ENCODE measurements around the gene CDK5.
A peak's percentile ranks its signal among the peaks of the same experiment; 100 is the strongest.
"Not testable (repeated sequence)": the region's sequence is repeated elsewhere in the genome, so short reads cannot be mapped to it uniquely, and the experiment has no call there.

Gene CDK5

GRCh38 chr7:151045967-151046366 lies 11.7 kb downstream of the CDK5 start:
- Histone ChIP-seq H3K4me3 (no peak overlapping the region), H3K27ac (peak overlapping the region in 1 of 2 donors; percentile 11)
- no peak for DNase-seq (ENCODE audit: low spot score)
- TF ChIP-seq, protein P1, sequence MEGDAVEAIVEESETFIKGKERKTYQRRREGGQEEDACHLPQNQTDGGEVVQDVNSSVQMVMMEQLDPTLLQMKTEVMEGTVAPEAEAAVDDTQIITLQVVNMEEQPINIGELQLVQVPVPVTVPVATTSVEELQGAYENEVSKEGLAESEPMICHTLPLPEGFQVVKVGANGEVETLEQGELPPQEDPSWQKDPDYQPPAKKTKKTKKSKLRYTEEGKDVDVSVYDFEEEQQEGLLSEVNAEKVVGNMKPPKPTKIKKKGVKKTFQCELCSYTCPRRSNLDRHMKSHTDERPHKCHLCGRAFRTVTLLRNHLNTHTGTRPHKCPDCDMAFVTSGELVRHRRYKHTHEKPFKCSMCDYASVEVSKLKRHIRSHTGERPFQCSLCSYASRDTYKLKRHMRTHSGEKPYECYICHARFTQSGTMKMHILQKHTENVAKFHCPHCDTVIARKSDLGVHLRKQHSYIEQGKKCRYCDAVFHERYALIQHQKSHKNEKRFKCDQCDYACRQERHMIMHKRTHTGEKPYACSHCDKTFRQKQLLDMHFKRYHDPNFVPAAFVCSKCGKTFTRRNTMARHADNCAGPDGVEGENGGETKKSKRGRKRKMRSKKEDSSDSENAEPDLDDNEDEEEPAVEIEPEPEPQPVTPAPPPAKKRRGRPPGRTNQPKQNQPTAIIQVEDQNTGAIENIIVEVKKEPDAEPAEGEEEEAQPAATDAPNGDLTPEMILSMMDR (IDR thresholded peaks at IDR 0.05): no peak

GRCh38 chr7:151045262-151045661 lies 12.4 kb downstream of the CDK5 start:
- no peak for DNase-seq (ENCODE audit: low spot score)
- Histone ChIP-seq H3K4me3 (no peak overlapping the region), H3K27ac (peak overlapping the region in 1 of 2 donors; percentile 11)
- TF ChIP-seq, protein P1 (IDR thresholded peaks at IDR 0.05): no peak

DNA sequence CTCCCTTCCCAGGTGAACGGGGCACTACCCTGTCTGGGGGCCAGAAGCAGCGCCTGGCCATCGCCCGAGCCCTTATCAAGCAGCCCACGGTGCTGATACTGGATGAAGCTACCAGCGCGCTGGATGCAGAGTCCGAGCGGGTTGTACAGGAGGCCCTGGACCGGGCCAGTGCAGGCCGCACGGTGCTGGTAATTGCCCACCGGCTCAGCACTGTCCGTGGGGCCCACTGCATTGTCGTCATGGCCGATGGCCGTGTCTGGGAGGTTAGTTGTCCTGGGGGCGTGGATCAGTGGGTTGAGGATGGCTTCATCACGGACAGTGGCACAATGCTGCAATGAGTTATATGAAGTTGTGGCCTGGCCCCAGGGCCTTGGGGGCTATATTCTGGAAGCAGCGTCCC lies 13.7 kb downstream of the CDK5 start:
- H3K4me3 ChIP-seq: no peak overlapping the region
- TF ChIP-seq, protein P1 (IDR thresholded peaks at IDR 0.05): no peak
- H3K27ac ChIP-seq: no peak overlapping the region
- DNase-seq (ENCODE audit: low spot score): no peak

GRCh38 chr7:151043449-151043848 lies 14.2 kb downstream of the CDK5 start:
- not testable (repeated sequence) for DNase-seq (ENCODE audit: low spot score); H3K4me3 ChIP-seq; H3K27ac ChIP-seq

DNA sequence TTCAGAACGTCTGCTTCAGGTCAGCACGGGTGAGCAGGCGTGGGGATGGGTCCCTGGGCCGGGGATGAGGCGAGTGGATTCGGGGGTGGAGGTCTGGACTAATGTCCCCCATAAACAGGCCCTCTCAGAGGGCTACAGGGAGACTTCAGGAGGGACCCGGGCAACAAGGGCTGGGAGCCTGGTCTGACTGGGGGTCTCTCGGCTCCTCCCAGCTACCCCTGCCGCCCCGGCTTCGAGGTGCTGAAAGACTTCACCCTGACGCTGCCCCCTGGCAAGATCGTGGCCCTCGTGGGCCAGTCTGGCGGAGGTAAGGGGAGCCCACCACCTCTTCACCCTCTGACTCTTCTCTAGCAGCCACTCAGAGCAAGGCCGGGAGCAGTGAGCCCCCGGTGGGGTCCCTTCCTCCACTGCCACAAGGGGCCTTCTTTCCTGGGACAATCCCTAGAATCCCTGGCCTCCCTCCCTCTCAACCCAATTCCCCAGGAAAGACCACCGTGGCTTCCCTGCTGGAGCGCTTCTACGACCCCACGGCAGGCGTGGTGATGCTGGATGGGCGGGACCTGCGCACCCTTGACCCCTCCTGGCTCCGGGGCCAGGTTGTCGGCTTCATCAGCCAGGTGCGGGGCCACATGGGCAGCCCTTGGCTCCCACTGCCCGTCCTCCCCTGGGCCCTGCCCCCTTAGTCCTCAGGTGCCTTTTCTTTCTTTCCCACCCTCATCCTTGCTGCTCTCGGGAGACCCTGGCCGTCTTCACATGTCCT lies 16.9 kb downstream of the CDK5 start:
- no peak overlapping the region for H3K27ac ChIP-seq
- no peak overlapping the region for H3K4me3 ChIP-seq
- TF ChIP-seq, protein P1 (IDR thresholded peaks at IDR 0.05): no peak
- no peak for DNase-seq (ENCODE audit: low spot score)

DNA sequence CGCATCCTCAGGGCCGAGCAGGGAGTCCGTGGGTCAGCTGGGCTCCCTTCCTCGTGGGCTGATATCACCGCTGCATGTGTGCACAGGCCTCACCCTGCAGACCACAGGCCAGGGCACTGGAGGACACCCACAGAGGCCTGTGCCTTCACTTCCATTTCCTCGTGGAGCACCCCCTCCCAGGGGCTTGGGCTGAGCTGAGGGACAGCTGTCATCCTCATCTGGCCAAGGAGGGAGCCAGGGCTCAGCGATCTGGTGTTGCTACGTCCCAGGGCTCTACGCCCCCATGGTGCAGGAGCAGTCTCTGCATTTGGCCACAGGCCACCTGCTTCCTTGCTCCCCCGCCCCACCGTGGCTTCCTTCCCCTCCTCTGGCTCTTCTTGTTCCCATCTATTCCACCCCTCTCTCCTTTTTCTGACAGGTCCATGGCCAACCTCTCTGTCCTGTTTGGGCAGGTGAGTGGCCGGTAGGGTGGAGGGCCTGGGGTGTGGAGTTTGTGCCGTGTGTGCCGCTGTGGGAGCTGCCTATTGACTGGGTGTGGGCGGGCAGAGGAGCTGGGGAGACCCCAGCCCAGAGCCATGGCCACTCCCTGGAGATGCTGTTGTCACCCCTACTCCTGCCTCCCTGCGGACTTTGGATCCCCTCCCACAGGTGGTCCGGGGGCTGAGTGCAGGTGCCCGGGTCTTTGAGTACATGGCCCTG lies 17.7 kb downstream of the CDK5 start:
- TF ChIP-seq, protein P1 (IDR thresholded peaks at IDR 0.05): no peak
- DNase-seq (ENCODE audit: low spot score): no peak
- H3K27ac ChIP-seq: peak overlapping the region in 1 of 2 donors; percentile 85
- no peak overlapping the region for H3K4me3 ChIP-seq

DNA sequence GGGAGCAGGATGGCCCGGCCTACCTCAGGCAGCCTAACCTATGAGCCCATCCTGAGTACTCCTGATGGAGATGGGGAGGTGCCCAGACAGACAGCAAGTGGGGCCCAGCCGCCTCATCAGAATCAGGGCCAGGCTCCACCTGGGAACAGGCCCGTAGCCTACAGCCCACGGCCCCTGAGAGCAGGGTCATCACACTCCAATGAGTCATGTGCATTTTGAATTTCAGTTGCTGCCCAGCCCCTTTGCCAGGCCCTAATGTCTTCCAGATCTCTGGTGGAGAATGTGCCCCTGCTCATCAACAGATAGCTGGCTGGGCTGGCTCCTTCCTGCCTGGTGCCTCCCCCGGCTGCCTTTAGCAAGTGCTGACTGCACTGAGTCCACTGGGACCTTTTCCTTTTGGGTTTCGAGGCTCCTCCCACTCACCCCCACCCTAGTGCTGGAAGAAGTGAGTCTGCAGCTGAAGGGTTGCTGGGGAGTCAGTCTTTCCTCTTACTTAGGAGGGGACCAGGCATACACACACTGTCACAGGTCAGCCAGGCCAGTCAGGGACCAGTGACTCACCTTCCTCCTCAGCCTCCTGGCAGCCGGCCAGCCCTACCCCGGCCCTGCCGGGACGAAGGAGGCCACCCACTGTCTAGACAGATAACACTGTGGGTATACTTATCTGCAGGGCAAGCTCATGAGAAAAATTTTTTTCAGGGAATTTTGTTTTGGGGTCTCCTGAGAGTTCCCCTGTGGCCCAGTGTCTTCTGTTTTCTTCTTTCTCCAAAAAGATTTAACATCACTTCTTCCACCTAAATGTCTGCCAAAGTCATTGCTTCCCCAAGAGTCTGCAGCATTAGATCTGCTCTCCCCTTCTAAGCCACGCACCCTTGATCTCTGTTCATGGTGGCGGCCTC lies 18.5 kb downstream of the CDK5 start:
- peak overlapping the region; percentile 11 to 85 for H3K27ac ChIP-seq
- TF ChIP-seq, protein P1 (IDR thresholded peaks at IDR 0.05): no peak
- H3K4me3 ChIP-seq: no peak overlapping the region
- peak; percentile 89 for DNase-seq (ENCODE audit: low spot score)

Data from coronary artery (tissue), 2 donors.